Activated CD8-positive, alpha-beta T cell treated with anti-CD3 and anti-CD28 coated beads for 36 hours (primary cell): ENCODE data around the gene MVK. TPM values are rescaled to one million over a fixed set of nuclear protein-coding genes. Genes with fewer than 3 reads are reported as not detected.

Source experiments
- ATAC-seq: fragments of 200-7000 bp; cut with Tn5 transposase; one replicate; pipeline ENCODE4 v1.10.0; 2021; ENCODE audit warnings: mild to moderate bottlenecking, moderate library complexity
- CTCF ChIA-PET: fragments of 350-600 bp; sonication (Branson Sonifier 250); formaldehyde crosslinking; loops from one replicate; lab custom pipeline; 2021; ENCODE audit warnings: antibody characterized with exemption; lab: Charles Lee
- POLR2A ChIA-PET: fragments of 350-600 bp; sonication (Branson Sonifier 250); formaldehyde crosslinking; loops from one replicate; lab custom pipeline; 2021; ENCODE audit warnings: antibody characterized with exemption; lab: Charles Lee
- DNase-seq: peaks from one replicate; pipeline ENCODE4 v3.0.0-alpha.2; 2020
- H3K27ac Mint-ChIP-seq: one replicate; pipeline ENCODE4 v1.8.0; 2021; ENCODE audit warnings: mild to moderate bottlenecking, mixed read lengths
- H3K27me3 Mint-ChIP-seq: one replicate; pipeline ENCODE4 v1.8.0; 2021; ENCODE audit warnings: mixed read lengths
- H3K36me3 Mint-ChIP-seq: one replicate; pipeline ENCODE4 v1.8.0; 2021; ENCODE audit warnings: low read depth, mixed read lengths
- H3K4me1 Mint-ChIP-seq: one replicate; pipeline ENCODE4 v1.8.0; 2021; ENCODE audit warnings: low read depth, mixed read lengths
- H3K4me3 Mint-ChIP-seq: one replicate; pipeline ENCODE4 v1.8.0; 2021; ENCODE audit warnings: mild to moderate bottlenecking, moderate library complexity, mixed read lengths
- H3K9me3 Mint-ChIP-seq: one replicate; pipeline ENCODE4 v1.8.0; 2021; ENCODE audit warnings: mixed read lengths
- CTCF ChIP-seq: fragments of 200-600 bp; IDR thresholded peaks from one replicate; pipeline ENCODE4 v1.8.0; 2022; ENCODE audit warnings: antibody characterized with exemption, mild to moderate bottlenecking
- intact Hi-C: fragments of 100-400 bp; cut with micrococcal nuclease; formaldehyde crosslinking; loops from one replicate; pipeline ENCODE4 v1.10.0; 2022
- total RNA-seq, 2 experiments: library from RNA; stranded (reverse); gene quantifications; one replicate each; pipeline ENCODE4 v1.2.3, GENCODE V29; 2021

Gene MVK
- total RNA-seq, 2 experiments from 2014 or later: 16.2 to 19.8 TPM

GRCh38 chr12:109581856-109582255 is 8.3 kb downstream of the MVK start:
- intact Hi-C loops: no loop called here
- POLR2A ChIA-PET: interaction anchor here (0.8 kb wide), 1 partner anchor 130 kb away, joined by 3 read pairs; no protein-coding TSS in a partner anchor
- peaks cover 30% of the 10 kb centered on the region for H3K36me3 Mint-ChIP-seq
- no peaks in the 10 kb centered on the region for H3K4me1 Mint-ChIP-seq
- no peak for TF ChIP-seq CTCF
- H3K27ac Mint-ChIP-seq: no peak overlapping the region
- no peaks in the 10 kb centered on the region for H3K27me3 Mint-ChIP-seq
- no peak for ATAC-seq
- CTCF ChIA-PET: interaction anchor here (1.1 kb wide), 1 partner anchor 16 kb away, joined by 5 read pairs; no protein-coding TSS in a partner anchor
- no peaks in the 10 kb centered on the region for H3K9me3 Mint-ChIP-seq
- DNase-seq: no peak
- H3K4me3 Mint-ChIP-seq: no peak overlapping the region

GRCh38 chr12:109582636-109583035 is 9.0 kb downstream of the MVK start:
- H3K27me3 Mint-ChIP-seq: no peaks in the 10 kb centered on the region
- POLR2A ChIA-PET: no interaction called here
- no peak overlapping the region for H3K27ac Mint-ChIP-seq
- DNase-seq: no peak
- H3K36me3 Mint-ChIP-seq: peaks cover 26% of the 10 kb centered on the region
- TF ChIP-seq CTCF: no peak
- intact Hi-C loops: no loop called here
- no peak overlapping the region for H3K4me3 Mint-ChIP-seq
- no peak for ATAC-seq
- CTCF ChIA-PET: no interaction called here
- no peaks in the 10 kb centered on the region for H3K9me3 Mint-ChIP-seq
- H3K4me1 Mint-ChIP-seq: no peaks in the 10 kb centered on the region

GRCh38 chr12:109583733-109584132 is 10.1 kb downstream of the MVK start:
- Mint-ChIP-seq H3K27ac (no peak overlapping the region), H3K9me3 (no peaks in the 10 kb centered on the region), H3K4me1 (no peaks in the 10 kb centered on the region), H3K27me3 (no peaks in the 10 kb centered on the region), H3K36me3 (peaks cover 22% of the 10 kb centered on the region), H3K4me3 (no peak overlapping the region)
- ATAC-seq (no peak), DNase-seq (no peak)
- intact Hi-C loops: no loop called here
- no peak for TF ChIP-seq CTCF
- POLR2A ChIA-PET: no interaction called here
- CTCF ChIA-PET: interaction anchor here (1.8 kb wide), 1 partner anchor 10 kb away, joined by 6 read pairs; the partner anchor contains the start of gene MVK

GRCh38 chr12:109586385-109587296 is 13.0 kb downstream of the MVK start:
- H3K9me3 Mint-ChIP-seq: no peaks in the 10 kb centered on the region
- ATAC-seq (no peak), DNase-seq (no peak)
- H3K36me3 Mint-ChIP-seq: peaks cover 11% of the 10 kb centered on the region
- intact Hi-C loops: no loop called here
- no peak overlapping the region for H3K27ac Mint-ChIP-seq
- ChIA-PET POLR2A (interaction anchor here (0.7 kb wide), 1 partner anchor 365 kb away, joined by 4 read pairs; no protein-coding TSS in a partner anchor), CTCF (interaction anchor here (0.6 to 2.7 kb wide), 6 partner anchors 8 to 273 kb away, joined by 3 to 19 read pairs (median 3); partner anchors contain the start of gene MVK)
- no peak overlapping the region for H3K4me3 Mint-ChIP-seq
- no peaks in the 10 kb centered on the region for H3K4me1 Mint-ChIP-seq
- H3K27me3 Mint-ChIP-seq: no peaks in the 10 kb centered on the region
- no peak for TF ChIP-seq CTCF

- Mint-ChIP-seq H3K4me1 (no peaks in the 10 kb centered on the region), H3K4me3 (no peak overlapping the region), H3K9me3 (no peaks in the 10 kb centered on the region), H3K36me3 (peaks cover 8% of the 10 kb centered on the region), H3K27me3 (no peaks in the 10 kb centered on the region), H3K27ac (no peak overlapping the region)
- intact Hi-C loops: no loop called here
- CTCF ChIA-PET: interaction anchor here (0.9 to 1.3 kb wide), 2 partner anchors 9 to 10 kb away, joined by 3 read pairs; no protein-coding TSS in a partner anchor
- POLR2A ChIA-PET: no interaction called here
- no peak for TF ChIP-seq CTCF
- DNase-seq (no peak), ATAC-seq (no peak)
Measured at GRCh38 chr12:109587921-109588320, 14.3 kb downstream of the MVK start.
